Amniotic stem cell (primary cell): ENCODE results near the gene NEK2.
"Not testable (repeated sequence)": the region's sequence is repeated elsewhere in the genome, so short reads cannot be mapped to it uniquely, and the experiment has no call there.

Source experiments
- DNase-seq: peaks from one replicate; lab custom pipeline; 2025; lab: John Stamatoyannopoulos, UW

NEK2 gene

DNA sequence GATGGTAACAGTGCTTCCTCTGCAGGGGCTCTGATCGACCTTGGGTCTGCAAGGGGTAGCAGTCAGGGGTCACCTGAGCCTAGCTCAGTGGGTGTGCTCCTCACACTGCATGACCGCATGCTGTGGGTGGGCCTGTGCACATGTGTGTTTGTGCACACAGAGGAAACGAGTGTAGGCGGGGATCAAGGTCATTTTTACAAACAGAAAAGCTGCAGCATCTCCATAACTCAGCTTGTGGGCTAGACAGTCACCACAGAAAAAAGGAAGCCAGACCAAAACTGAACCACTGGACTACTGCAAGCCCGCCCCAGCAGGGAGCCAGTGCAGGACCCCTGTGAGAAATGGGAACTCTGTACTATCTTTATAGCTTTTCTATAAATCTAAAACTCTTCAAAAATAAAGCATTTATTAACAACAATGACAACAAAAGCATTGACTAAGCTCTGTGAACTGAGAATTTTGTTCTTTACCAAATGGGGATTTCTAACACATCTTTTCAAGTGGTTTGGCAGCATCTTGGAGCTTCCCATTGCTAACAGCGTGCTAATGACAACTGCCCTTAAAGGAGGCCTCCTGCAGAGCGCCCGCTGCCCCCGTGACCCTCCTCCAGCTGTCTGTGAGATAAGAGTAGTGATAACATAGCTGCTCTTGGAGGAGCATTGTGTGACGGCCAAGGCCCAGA, 19.9 kb upstream of the NEK2 start:
- no peak for DNase-seq

DNA sequence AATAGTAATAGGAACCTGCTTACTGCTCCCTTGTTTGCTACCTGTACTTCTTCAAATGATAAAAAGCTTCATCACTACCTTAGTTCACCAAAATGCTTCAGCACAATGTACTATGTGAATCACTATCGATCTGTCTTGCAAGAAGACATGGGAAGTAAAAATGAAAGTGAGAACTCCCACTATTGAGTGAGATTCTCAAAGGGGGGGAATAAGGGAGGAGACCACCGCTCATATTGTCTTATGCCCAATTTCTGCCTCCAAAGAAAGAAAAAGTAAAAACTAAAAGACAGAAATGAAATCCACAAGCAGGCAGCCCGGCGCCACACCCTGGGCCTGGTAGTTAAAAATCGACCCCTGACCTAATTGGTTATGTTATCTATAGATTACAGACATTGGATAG, 18.5 kb upstream of the NEK2 start:
- not testable (repeated sequence) for DNase-seq

GRCh38 chr1:211688421-211688820, 13.0 kb upstream of the NEK2 start:
- DNase-seq = no peak

- DNase-seq = no peak
Observed at GRCh38 chr1:211687462-211688215, 12.2 kb upstream of the NEK2 start.

DNA sequence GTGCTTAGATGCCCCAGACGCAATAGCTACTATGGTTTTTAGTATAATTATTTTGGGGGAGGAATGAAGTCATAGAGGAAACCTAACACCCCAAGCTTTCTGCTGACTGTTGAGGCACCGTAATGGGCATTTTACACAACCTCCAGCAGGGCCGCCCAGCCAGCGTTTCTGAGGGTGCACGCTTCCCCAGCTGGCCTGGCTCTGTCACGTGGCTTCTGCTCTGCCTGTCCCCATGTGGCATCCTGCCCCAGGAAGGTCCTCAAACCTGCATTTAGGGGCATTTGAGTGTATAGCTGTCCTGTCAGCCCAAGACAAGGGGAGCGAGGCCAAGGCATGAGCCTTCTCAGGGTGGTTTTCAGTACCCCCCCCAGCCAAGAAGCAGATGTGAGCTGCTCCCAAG, 10.4 kb upstream of the NEK2 start:
- no peak for DNase-seq

DNA sequence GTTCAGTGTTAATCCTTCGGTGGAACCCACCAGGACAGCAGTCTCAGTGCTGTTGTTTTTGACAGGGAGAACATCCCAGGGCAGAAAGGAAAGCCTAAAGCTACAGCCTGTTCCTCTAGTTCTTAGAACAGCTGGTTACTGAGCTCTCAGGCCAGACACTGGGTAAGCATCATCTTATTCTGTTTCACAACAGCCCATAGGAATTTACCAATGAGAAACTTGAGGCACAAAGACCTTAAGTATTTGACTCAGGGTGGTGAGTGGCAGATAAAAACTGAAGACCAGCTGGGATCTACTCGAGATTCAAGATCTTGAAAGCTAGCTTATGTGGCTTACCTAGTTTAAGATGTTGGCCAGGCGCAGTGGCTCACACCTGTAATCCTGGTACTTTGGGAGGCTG, 9.4 kb upstream of the NEK2 start:
- DNase-seq = no peak

GRCh38 chr1:211684331-211684730, 8.9 kb upstream of the NEK2 start:
- no peak for DNase-seq

- DNase-seq = no peak
Observed at GRCh38 chr1:211683396-211684297, 8.2 kb upstream of the NEK2 start.

- DNase-seq = not testable (repeated sequence)
Observed at GRCh38 chr1:211682186-211682585, 6.8 kb upstream of the NEK2 start.

- peak; percentile 76 for DNase-seq
Observed at GRCh38 chr1:211680752-211681327, 5.4 kb upstream of the NEK2 start.

GRCh38 chr1:211677659-211678058, 2.2 kb upstream of the NEK2 start:
- DNase-seq = no peak

GRCh38 chr1:211676761-211677160, 1.3 kb upstream of the NEK2 start:
- no peak for DNase-seq

DNA sequence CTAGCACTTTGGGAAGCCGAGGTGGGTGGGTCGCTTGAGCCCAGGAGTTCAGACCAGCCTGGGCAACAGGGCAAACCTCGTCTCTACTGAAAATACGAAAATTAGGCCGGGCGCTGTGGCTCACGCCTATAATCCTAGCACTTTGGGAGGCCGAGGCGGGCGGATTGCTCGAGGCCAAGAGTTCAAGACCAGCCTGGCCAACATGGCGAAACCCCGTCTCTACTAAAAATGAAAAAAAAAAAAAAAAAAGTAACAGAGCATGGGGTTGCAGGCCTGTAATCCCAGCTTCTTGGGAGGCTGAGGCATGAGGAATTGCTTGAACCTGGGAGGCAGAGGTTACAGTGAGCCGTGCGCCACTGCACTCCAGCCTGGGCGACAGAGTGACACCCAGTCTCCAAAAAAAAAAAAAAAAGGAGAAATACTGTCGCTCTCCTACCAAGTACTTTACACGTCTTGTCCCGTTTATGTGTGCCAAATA, 724 bp upstream of the NEK2 start:
- no peak for DNase-seq

GRCh38 chr1:211667065-211667617, 8.3 kb downstream of the NEK2 start:
- no peak for DNase-seq

- DNase-seq = no peak
Observed at GRCh38 chr1:211660718-211661222, 14.7 kb downstream of the NEK2 start.

DNA sequence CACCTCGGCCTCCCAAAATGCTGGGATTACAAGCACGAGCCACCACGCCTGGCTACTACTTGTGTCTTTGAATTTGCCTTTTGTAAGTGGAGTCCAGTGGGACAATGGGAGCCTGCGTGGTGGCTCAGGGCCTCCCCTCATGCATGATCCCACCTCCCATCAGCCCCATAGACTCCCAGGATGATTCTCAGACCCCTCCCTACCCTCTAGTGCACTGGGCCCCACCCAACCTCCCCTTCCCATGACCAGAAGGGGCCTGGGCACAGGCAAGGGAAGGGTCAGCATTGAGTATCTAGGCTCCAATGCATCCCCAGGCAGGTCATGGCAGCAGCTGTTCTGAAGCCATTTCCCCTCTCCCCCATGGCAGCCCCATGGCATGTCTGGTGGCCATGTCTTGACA, 18.7 kb downstream of the NEK2 start:
- no peak for DNase-seq

GRCh38 chr1:211654838-211655787, 20.3 kb downstream of the NEK2 start:
- peak; percentile 74 for DNase-seq

- no peak for DNase-seq
Observed at GRCh38 chr1:211653959-211654496, 21.4 kb downstream of the NEK2 start.

DNA sequence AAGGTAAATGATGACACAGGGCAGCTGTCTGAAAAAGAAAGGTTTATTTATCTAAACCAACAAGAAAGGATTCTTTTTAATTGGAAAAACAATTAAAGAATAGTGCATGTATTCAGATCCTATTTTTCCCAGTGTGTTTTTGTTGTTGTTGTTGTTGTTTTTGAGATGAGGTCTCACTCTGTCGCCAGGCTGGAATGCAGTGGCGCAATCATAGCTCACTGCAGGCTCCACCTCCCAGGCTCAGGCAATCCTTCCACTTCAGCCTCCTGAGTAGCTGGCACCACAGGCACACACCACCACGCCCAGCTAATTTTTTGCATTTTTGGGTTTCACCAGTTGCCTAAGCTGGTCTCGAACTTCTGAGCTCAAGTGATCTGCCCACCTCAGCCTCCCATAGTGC, 22.1 kb downstream of the NEK2 start:
- DNase-seq = no peak

- no peak for DNase-seq
Observed at GRCh38 chr1:211652371-211652770, 23.1 kb downstream of the NEK2 start.
